HepG2 (cell line): ENCODE results near the gene CDYL. TPM values are rescaled to one million over a fixed set of nuclear protein-coding genes. Genes with fewer than 3 reads are reported as not detected.

ENCODE experiments used
- ATAC-seq: fragments of 200-7000 bp; cut with Tn5 transposase; 3 replicates; pipeline ENCODE4 v1.9.1; 2020; ENCODE audit warnings: mild to moderate bottlenecking, moderate library complexity
- BruUV-seq: library from RNA; stranded (reverse); fragments of 400-500 nt; replicated peaks from 2 replicates; lab custom pipeline; 2021; lab: Mats Ljungman, UMichigan
- CTCF ChIA-PET: fragments of 300-600 bp; formaldehyde crosslinking; extraction: SDS; loops from one replicate; lab custom pipeline; 2021; ENCODE audit warnings: low total read pairs, inconsistent platforms, low intra/inter-chr PET ratio; lab: Yijun Ruan, JAX
- POLR2A ChIA-PET: fragments of 350-600 bp; sonication (Branson Sonifier 250); formaldehyde crosslinking; loops from one replicate; lab custom pipeline; 2020; ENCODE audit warnings: antibody characterized with exemption, inconsistent platforms; lab: Yijun Ruan, JAX
- DNase-seq: peaks from one replicate; pipeline ENCODE4 v3.0.0-alpha.2; 2015; ENCODE audit warnings: low spot score
- FAIRE-seq: peaks from 3 replicates; lab custom pipeline; 2011; peaks lifted over from hg19 to GRCh38; lab: Jason Lieb, UNC
- H2AFZ ChIP-seq: one replicate; pipeline ENCODE4 v1.6.1; 2011; ENCODE audit warnings: low read length, inconsistent platforms
- H3K27ac ChIP-seq: fragments of 300-600 bp; 3 replicates; pipeline ENCODE4 v1.8.0; 2011; ENCODE audit warnings: mixed run types, mild to moderate bottlenecking, mixed read lengths, low read length, inconsistent platforms; ENCODE audit not compliant: insufficient read depth; ENCODE audit errors: extremely low read length
- H3K27me3 ChIP-seq, 2 experiments: fragments of 200-600 bp in 1 of 2; 2 replicates in 1 of 2; 3 replicates in 1 of 2; pipeline versions ENCODE4 v1.6.0 to v1.8.0; 2011; ENCODE audit warnings: low read length in 2 of 2, mild to moderate bottlenecking in 2 of 2, moderate library complexity in 2 of 2, inconsistent platforms in 1 of 2; ENCODE audit not compliant: insufficient read depth in 2 of 2, control insufficient read depth in 1 of 2
- H3K36me3 ChIP-seq, 2 experiments: fragments of 200-600 bp in 1 of 2; replicated peaks in 1 of 2; 2 replicates in 1 of 2; 3 replicates in 1 of 2; pipeline versions ENCODE4 v1.5.1 to v1.8.0; 2011; ENCODE audit warnings: low read length in 2 of 2, inconsistent platforms in 1 of 2; ENCODE audit not compliant: insufficient read depth in 2 of 2, control insufficient read depth in 1 of 2
- H3K4me1 ChIP-seq: 2 replicates; pipeline ENCODE4 v1.5.1; 2012; ENCODE audit warnings: low read length, inconsistent platforms; ENCODE audit not compliant: insufficient read depth
- H3K4me2 ChIP-seq: 2 replicates; pipeline ENCODE4 v1.6.0; 2011; ENCODE audit warnings: low read depth, low read length, inconsistent platforms
- H3K4me3 ChIP-seq, 3 experiments: fragments of 200-600 bp in 1 of 3; sonication (generic), shearing (Covaris generic) in 1 of 3; replicated peaks in 1 of 3; 2 replicates each; pipeline ENCODE4 v1.5.1; 2011 to 2016; ENCODE audit warnings: low read length in 3 of 3, inconsistent platforms in 2 of 3, low read depth in 2 of 3, mild to moderate bottlenecking in 2 of 3, control low read depth in 1 of 3, mixed read lengths in 1 of 3; ENCODE audit not compliant: insufficient read depth in 1 of 3
- H3K79me2 ChIP-seq: one replicate; pipeline ENCODE4 v1.6.1; 2011; ENCODE audit warnings: low read length, inconsistent platforms; ENCODE audit not compliant: insufficient read depth
- H3K9ac ChIP-seq: 2 replicates; pipeline ENCODE4 v1.6.0; 2011; ENCODE audit warnings: mild to moderate bottlenecking, low read depth, low read length, inconsistent platforms; ENCODE audit not compliant: insufficient read depth
- H3K9me3 ChIP-seq: 2 replicates; pipeline ENCODE4 v1.5.1; 2012; ENCODE audit warnings: mild to moderate bottlenecking, low read length
- H4K20me1 ChIP-seq: 2 replicates; pipeline ENCODE4 v1.6.0; 2011; ENCODE audit warnings: inconsistent platforms, mild to moderate bottlenecking, low read length, moderate library complexity; ENCODE audit not compliant: insufficient read depth
- ATF7 ChIP-seq, 2 experiments: fragments of 450-650 bp in 1 of 2; sonication (generic) in 1 of 2; formaldehyde crosslinking in 1 of 2; IDR thresholded peaks; 2 replicates each; pipeline versions ENCODE4 v1.4.0 to v1.6.1; 2016 to 2020; ENCODE audit warnings: antibody characterized with exemption in 1 of 2, mild to moderate bottlenecking in 1 of 2, missing genetic modification reagents in 1 of 2
- ATF7-NPFF ChIP-seq: sonication (generic); formaldehyde crosslinking; IDR thresholded peaks from 2 replicates; pipeline ENCODE4 v1.8.1; 2023; ENCODE audit warnings: mild to moderate bottlenecking, low read depth, missing genetic modification reagents, moderate library complexity
- CEBPG ChIP-seq: IDR thresholded peaks from 2 replicates; pipeline ENCODE4 v1.6.1; 2016
- CENPT ChIP-seq: sonication (generic); formaldehyde crosslinking; IDR thresholded peaks from 2 replicates; pipeline ENCODE4 v1.8.0; 2022; ENCODE audit warnings: low read depth, mild to moderate bottlenecking, moderate library complexity, missing genetic modification reagents
- ELF3 ChIP-seq: IDR thresholded peaks from 2 replicates; pipeline ENCODE4 v1.6.1; 2016; ENCODE audit warnings: missing genetic modification reagents, missing compliant biosample characterization
- FOSL2 ChIP-seq: sonication (generic); formaldehyde crosslinking; IDR thresholded peaks from 2 replicates; pipeline ENCODE4 v1.4.0; 2020; ENCODE audit warnings: missing genetic modification reagents
- FOXP1 ChIP-seq, 2 experiments: fragments of 450-650 bp in 1 of 2; IDR thresholded peaks; 2 replicates each; pipeline ENCODE4 v1.6.1; 2017 to 2018; ENCODE audit warnings: antibody characterized with exemption in 1 of 2
- HMGA1 ChIP-seq: sonication (generic); formaldehyde crosslinking; conservative IDR thresholded peaks from 2 replicates; pipeline ENCODE4 v1.4.0; 2020; ENCODE audit warnings: missing genetic modification reagents
- KDM3A ChIP-seq: IDR thresholded peaks from 2 replicates; pipeline ENCODE4 v1.6.1; 2018; ENCODE audit warnings: low read depth, missing compliant biosample characterization
- SATB2 ChIP-seq: sonication (generic); formaldehyde crosslinking; IDR thresholded peaks from 2 replicates; pipeline ENCODE4 v1.5.0; 2020; ENCODE audit warnings: missing genetic modification reagents
- SMAD3 ChIP-seq: sonication (generic); formaldehyde crosslinking; IDR thresholded peaks from 2 replicates; pipeline ENCODE4 v1.4.0; 2020; ENCODE audit warnings: missing genetic modification reagents
- STAG1 ChIP-seq: sonication (generic); formaldehyde crosslinking; IDR thresholded peaks from 2 replicates; pipeline ENCODE4 v1.4.0; 2020; ENCODE audit warnings: missing genetic modification reagents
- ZC3H4 ChIP-seq: sonication (generic); formaldehyde crosslinking; IDR thresholded peaks from 2 replicates; pipeline ENCODE4 v1.4.0; 2020; ENCODE audit warnings: missing genetic modification reagents, borderline replicate concordance
- ZNF446 ChIP-seq: sonication (generic); formaldehyde crosslinking; IDR thresholded peaks from 2 replicates; pipeline ENCODE4 v1.5.0; 2020; ENCODE audit warnings: mild to moderate bottlenecking, missing genetic modification reagents
- ZNF777 ChIP-seq: sonication (generic); formaldehyde crosslinking; IDR thresholded peaks from 2 replicates; pipeline ENCODE4 v1.4.0; 2020; ENCODE audit warnings: missing genetic modification reagents
- WGBS: methylation state at CpG from one replicate; pipeline ENCODE4 v1.1.6; 2017; ENCODE audit warnings: low lambda C conversion rate; 5-methylcytosine and 5-hydroxymethylcytosine counted together
- in situ Hi-C: cut with HindIII; loops from 2 replicates; pipeline ENCODE4 v1.10.0; 2017; ENCODE audit warnings: low pct_unique_long_range_greater_than_20kb; ENCODE audit not compliant: extremely low pct_ligation_motif_present
- intact Hi-C: fragments of 100-400 bp; cut with micrococcal nuclease; formaldehyde crosslinking; loops from one replicate; pipeline ENCODE4 v1.10.0; 2022; ENCODE audit not compliant: unreplicated experiment
- polyA plus RNA-seq, 8 experiments: library from polyadenylated mRNA; depleted of rRNA in 3 of 8; stranded (reverse) in 7 of 8; unstranded in 1 of 8; fragments of >200 nt; fragmentation: Illumina TruSeq in 4 of 8; extraction: Trizol in 4 of 8; gene quantifications; 2 replicates each; pipeline versions ENCODE4 v1.2.1 to v1.2.3, GENCODE V29; 2011 to 2016; ENCODE audit warnings: low read depth in 4 of 8, missing spikeins in 1 of 8, mixed read lengths in 1 of 8; ENCODE audit not compliant: insufficient read depth in 1 of 8
- total RNA-seq, 5 experiments: library from RNA; depleted of rRNA; stranded (reverse); fragments of >200 nt; fragmentation: Illumina TruSeq; extraction: Trizol; gene quantifications; 2 replicates each; pipeline ENCODE4 v1.2.3, GENCODE V29; 2016; ENCODE audit warnings: low read depth in 1 of 5
- TF ChIP-seq, protein P1 (sequence below): IDR thresholded peaks from 2 replicates; pipeline ENCODE4 v1.6.1; 2012; ENCODE audit warnings: low read length, improper control_type of control experiment
- TF ChIP-seq, protein P2 (sequence below): sonication (generic); formaldehyde crosslinking; IDR thresholded peaks from 2 replicates; pipeline ENCODE4 v1.4.0; 2020; ENCODE audit warnings: missing genetic modification reagents

Gene CDYL
- total and polyA plus RNA-seq, 2 of the 13 experiments (the other 11 are each of a cell fraction or from before 2014, with no cell fraction given), result 22.8 to 105 TPM

DNA sequence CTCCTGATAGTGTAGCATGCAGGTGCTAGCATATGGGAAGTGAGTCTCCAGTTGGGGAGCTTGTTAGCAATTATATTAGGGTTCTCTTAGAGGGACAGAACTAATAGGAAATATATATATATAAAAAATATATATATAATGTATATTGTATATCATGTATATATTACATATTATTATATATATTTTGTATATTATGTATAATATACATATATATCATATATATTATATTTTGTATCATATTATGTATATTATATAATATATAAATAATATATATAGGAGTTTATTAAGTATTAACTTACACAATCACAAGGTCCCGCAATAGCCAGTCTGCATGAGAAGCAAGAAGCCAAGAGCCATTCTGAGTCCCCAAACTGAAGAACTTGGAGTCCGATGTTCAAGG, 84.2 kb downstream of the CDYL start:
- H3K9me3 ChIP-seq, result no peaks in the 10 kb centered on the region
- TF ChIP-seq ELF3 (CRISPR knock-in tag), result no peak
- TF ChIP-seq ZC3H4, result no peak
- no peak for TF ChIP-seq CENPT (CRISPR knock-in tag)
- TF ChIP-seq ATF7-NPFF (CRISPR knock-in tag), result no peak
- TF ChIP-seq FOSL2 (CRISPR knock-in tag), result no peak
- TF ChIP-seq HMGA1, result no peak
- TF ChIP-seq KDM3A, result no peak
- TF ChIP-seq SMAD3 (CRISPR knock-in tag), result no peak
- no peak for TF ChIP-seq SATB2
- no peak for TF ChIP-seq FOXP1 (IDR thresholded peaks at IDR 0.05)
- TF ChIP-seq FOXP1 (CRISPR knock-in tag; IDR thresholded peaks at IDR 0.05), result no peak

GRCh38 chr6:4861564-4861963, 85.4 kb downstream of the CDYL start:
- H3K27ac ChIP-seq, result no peak overlapping the region
- WGBS, result 100% methylated on average over 3 of the region's 3 CpGs
- TF ChIP-seq ATF7 (IDR thresholded peaks at IDR 0.05) (no peak), ATF7 (CRISPR knock-in tag; IDR thresholded peaks at IDR 0.05) (no peak), STAG1 (no peak), ZNF446 (CRISPR knock-in tag) (no peak), ZNF777 (CRISPR knock-in tag) (no peak), CEBPG (CRISPR knock-in tag) (no peak)
- TF ChIP-seq, protein P1, sequence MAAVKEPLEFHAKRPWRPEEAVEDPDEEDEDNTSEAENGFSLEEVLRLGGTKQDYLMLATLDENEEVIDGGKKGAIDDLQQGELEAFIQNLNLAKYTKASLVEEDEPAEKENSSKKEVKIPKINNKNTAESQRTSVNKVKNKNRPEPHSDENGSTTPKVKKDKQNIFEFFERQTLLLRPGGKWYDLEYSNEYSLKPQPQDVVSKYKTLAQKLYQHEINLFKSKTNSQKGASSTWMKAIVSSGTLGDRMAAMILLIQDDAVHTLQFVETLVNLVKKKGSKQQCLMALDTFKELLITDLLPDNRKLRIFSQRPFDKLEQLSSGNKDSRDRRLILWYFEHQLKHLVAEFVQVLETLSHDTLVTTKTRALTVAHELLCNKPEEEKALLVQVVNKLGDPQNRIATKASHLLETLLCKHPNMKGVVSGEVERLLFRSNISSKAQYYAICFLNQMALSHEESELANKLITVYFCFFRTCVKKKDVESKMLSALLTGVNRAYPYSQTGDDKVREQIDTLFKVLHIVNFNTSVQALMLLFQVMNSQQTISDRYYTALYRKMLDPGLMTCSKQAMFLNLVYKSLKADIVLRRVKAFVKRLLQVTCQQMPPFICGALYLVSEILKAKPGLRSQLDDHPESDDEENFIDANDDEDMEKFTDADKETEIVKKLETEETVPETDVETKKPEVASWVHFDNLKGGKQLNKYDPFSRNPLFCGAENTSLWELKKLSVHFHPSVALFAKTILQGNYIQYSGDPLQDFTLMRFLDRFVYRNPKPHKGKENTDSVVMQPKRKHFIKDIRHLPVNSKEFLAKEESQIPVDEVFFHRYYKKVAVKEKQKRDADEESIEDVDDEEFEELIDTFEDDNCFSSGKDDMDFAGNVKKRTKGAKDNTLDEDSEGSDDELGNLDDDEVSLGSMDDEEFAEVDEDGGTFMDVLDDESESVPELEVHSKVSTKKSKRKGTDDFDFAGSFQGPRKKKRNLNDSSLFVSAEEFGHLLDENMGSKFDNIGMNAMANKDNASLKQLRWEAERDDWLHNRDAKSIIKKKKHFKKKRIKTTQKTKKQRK, result no peak
- TF ChIP-seq, protein P2, sequence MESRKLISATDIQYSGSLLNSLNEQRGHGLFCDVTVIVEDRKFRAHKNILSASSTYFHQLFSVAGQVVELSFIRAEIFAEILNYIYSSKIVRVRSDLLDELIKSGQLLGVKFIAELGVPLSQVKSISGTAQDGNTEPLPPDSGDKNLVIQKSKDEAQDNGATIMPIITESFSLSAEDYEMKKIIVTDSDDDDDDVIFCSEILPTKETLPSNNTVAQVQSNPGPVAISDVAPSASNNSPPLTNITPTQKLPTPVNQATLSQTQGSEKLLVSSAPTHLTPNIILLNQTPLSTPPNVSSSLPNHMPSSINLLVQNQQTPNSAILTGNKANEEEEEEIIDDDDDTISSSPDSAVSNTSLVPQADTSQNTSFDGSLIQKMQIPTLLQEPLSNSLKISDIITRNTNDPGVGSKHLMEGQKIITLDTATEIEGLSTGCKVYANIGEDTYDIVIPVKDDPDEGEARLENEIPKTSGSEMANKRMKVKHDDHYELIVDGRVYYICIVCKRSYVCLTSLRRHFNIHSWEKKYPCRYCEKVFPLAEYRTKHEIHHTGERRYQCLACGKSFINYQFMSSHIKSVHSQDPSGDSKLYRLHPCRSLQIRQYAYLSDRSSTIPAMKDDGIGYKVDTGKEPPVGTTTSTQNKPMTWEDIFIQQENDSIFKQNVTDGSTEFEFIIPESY, result no peak

More for the DNA sequence above, 84.2 kb downstream of the CDYL start:
- 94% methylated on average over 2 of the region's 2 CpGs for WGBS
- DNase-seq (no peak), FAIRE-seq (no peak), ATAC-seq (no peak)
- no TSS peak for BruUV-seq
- ChIA-PET CTCF (no interaction called here), POLR2A (no interaction called here)
- Histone ChIP-seq H2AFZ (no peak overlapping the region), H3K4me3 (no peak overlapping the region), H4K20me1 (no peaks in the 10 kb centered on the region), H3K79me2 (peaks cover 15% of the 10 kb centered on the region), H3K4me2 (no peak overlapping the region), H3K4me1 (no peaks in the 10 kb centered on the region), H3K27me3 (no peaks in the 10 kb centered on the region), H3K27ac (no peak overlapping the region), H3K9ac (no peak overlapping the region), H3K36me3 (no peaks in the 10 kb centered on the region)
- intact Hi-C loops, result loop anchor here (5.0 kb wide), 1 partner anchor 1568 kb away; no protein-coding TSS in a partner anchor
- in situ Hi-C loops, result no loop called here

More at GRCh38 chr6:4861564-4861963, 85.4 kb downstream of the CDYL start:
- no peaks in the 10 kb centered on the region for H3K9me3 ChIP-seq
- FAIRE-seq (no peak), ATAC-seq (no peak), DNase-seq (no peak)
- H3K4me2 ChIP-seq, result no peak overlapping the region
- BruUV-seq, result no TSS peak
- no peak overlapping the region for H3K4me3 ChIP-seq
- no peaks in the 10 kb centered on the region for H4K20me1 ChIP-seq
- intact Hi-C loops (loop anchor here (5.0 kb wide), 1 partner anchor 1569 kb away; no protein-coding TSS in a partner anchor), in situ Hi-C loops (no loop called here)
- peaks cover 14% of the 10 kb centered on the region for H3K79me2 ChIP-seq
- H3K4me1 ChIP-seq, result no peaks in the 10 kb centered on the region
- no peak overlapping the region for H2AFZ ChIP-seq
- ChIA-PET POLR2A (no interaction called here), CTCF (no interaction called here)
- H3K9ac ChIP-seq, result no peak overlapping the region
- no peaks in the 10 kb centered on the region for H3K27me3 ChIP-seq
- no peaks in the 10 kb centered on the region for H3K36me3 ChIP-seq
